PC-9 (cell line): Measurements from ENCODE around the gene COTL1. TPM values are rescaled to one million over a fixed set of nuclear protein-coding genes. Genes with fewer than 3 reads are reported as not detected.

ENCODE experiments used
- BruUV-seq: library from RNA; stranded (reverse); fragments of 400-500 nt; replicated peaks from 2 replicates; lab custom pipeline; 2021; lab: Mats Ljungman, UMichigan
- CTCF ChIA-PET: fragments of 300-600 bp; sonication (Branson Sonifier 250); formaldehyde crosslinking; loops from one replicate; lab custom pipeline; 2022; ENCODE audit warnings: antibody characterized with exemption; lab: Charles Lee
- POLR2A ChIA-PET: fragments of 300-600 bp; sonication (Branson Sonifier 250); formaldehyde crosslinking; loops from one replicate; lab custom pipeline; 2022; ENCODE audit warnings: antibody characterized with exemption; ENCODE audit not compliant: unreplicated experiment; lab: Charles Lee
- DNase-seq, 2 experiments: peaks; one replicate each; pipeline versions ENCODE4 v3.0.0 to v3.0.0-alpha.2; 2015 to 2022; ENCODE audit warnings: mixed read lengths in 1 of 2
- H2AFZ ChIP-seq: fragments of 200-600 bp; sonication (generic); 2 replicates; pipeline ENCODE4 v1.8.1; 2017; ENCODE audit warnings: antibody characterized with exemption
- H3F3A ChIP-seq: fragments of 200-600 bp; sonication (generic); 2 replicates; pipeline ENCODE4 v1.8.1; 2017; ENCODE audit warnings: antibody characterized with exemption, mild to moderate bottlenecking, low read depth; ENCODE audit not compliant: insufficient read depth
- H3K27ac ChIP-seq: fragments of 200-600 bp; sonication (generic); 2 replicates; pipeline ENCODE4 v1.6.1; 2016; ENCODE audit warnings: mixed run types
- H3K27me3 ChIP-seq: fragments of 200-600 bp; sonication (generic); 2 replicates; pipeline ENCODE4 v1.6.1; 2016; ENCODE audit warnings: low read depth, mixed run types; ENCODE audit not compliant: insufficient read depth
- H3K36me3 ChIP-seq: fragments of 200-600 bp; sonication (generic); 2 replicates; pipeline ENCODE4 v1.6.1; 2016; ENCODE audit warnings: low read depth, mixed run types
- H3K4me1 ChIP-seq: fragments of 200-600 bp; sonication (generic); replicated peaks from 2 replicates; pipeline ENCODE4 v1.6.1; 2016; ENCODE audit warnings: mixed run types; ENCODE audit not compliant: insufficient read depth
- H3K4me2 ChIP-seq: fragments of 200-600 bp; sonication (generic); 2 replicates; pipeline ENCODE4 v1.6.1; 2017; ENCODE audit warnings: mixed run types
- H3K4me3 ChIP-seq: fragments of 200-600 bp; sonication (generic); 2 replicates; pipeline ENCODE4 v1.6.1; 2016; ENCODE audit warnings: mixed run types
- H3K79me2 ChIP-seq: fragments of 200-600 bp; sonication (generic); 2 replicates; pipeline ENCODE4 v1.6.1; 2017; ENCODE audit warnings: low read depth, mixed run types
- H3K9me2 ChIP-seq: fragments of 200-600 bp; sonication (generic); 2 replicates; pipeline ENCODE4 v1.8.1; 2017; ENCODE audit warnings: mild to moderate bottlenecking; ENCODE audit not compliant: insufficient read depth
- H3K9me3 ChIP-seq: fragments of 200-600 bp; sonication (generic); 2 replicates; pipeline ENCODE4 v1.8.1; 2016; ENCODE audit warnings: low read depth; ENCODE audit not compliant: insufficient read depth
- H4K20me1 ChIP-seq: fragments of 200-600 bp; sonication (generic); 2 replicates; pipeline ENCODE4 v1.8.1; 2017; ENCODE audit not compliant: insufficient read depth
- EZH2 ChIP-seq: fragments of 200-600 bp; sonication (generic); IDR thresholded peaks from 2 replicates; pipeline ENCODE4 v1.8.0; 2017; ENCODE audit warnings: antibody characterized with exemption, low read depth
- intact Hi-C: fragments of 100-400 bp; cut with micrococcal nuclease; formaldehyde crosslinking; loops from one replicate; pipeline ENCODE4 v1.10.0; 2022; ENCODE audit not compliant: unreplicated experiment
- total RNA-seq: library from RNA; stranded (reverse); gene quantifications from 2 replicates; pipeline ENCODE4 v1.2.3, GENCODE V29; 2021
- TF ChIP-seq, protein P1 (sequence below): fragments of 200-600 bp; sonication (generic); conservative IDR thresholded peaks from 2 replicates; pipeline ENCODE4 v1.6.1; 2017; ENCODE audit warnings: mixed run types, antibody characterized with exemption, mild to moderate bottlenecking, moderate library complexity

COTL1 gene
- total RNA-seq, 1 experiment from 2014 or later = 512 TPM

- Histone ChIP-seq H3K27ac (no peak overlapping the region), H3K9me2 (no peaks in the 10 kb centered on the region), H3K79me2 (no peaks in the 10 kb centered on the region), H3K9me3 (no peaks in the 10 kb centered on the region), H3K36me3 (no peaks in the 10 kb centered on the region), H3F3A (0 out of 2 replicates have a peak, but pooled peaks cover 3% of the 10 kb centered on the region), H4K20me1 (no peaks in the 10 kb centered on the region), H3K4me3 (no peak overlapping the region), H3K27me3 (no peaks in the 10 kb centered on the region), H3K4me1 (0 out of 2 replicates have a peak, but pooled peaks cover 6% of the 10 kb centered on the region), H2AFZ (no peak overlapping the region), H3K4me2 (no peak overlapping the region)
- CTCF ChIA-PET = no interaction called here
- POLR2A ChIA-PET = no interaction called here
- intact Hi-C loops = no loop called here
- BruUV-seq = no TSS peak
- no peak for TF ChIP-seq EZH2
- TF ChIP-seq, protein P1, sequence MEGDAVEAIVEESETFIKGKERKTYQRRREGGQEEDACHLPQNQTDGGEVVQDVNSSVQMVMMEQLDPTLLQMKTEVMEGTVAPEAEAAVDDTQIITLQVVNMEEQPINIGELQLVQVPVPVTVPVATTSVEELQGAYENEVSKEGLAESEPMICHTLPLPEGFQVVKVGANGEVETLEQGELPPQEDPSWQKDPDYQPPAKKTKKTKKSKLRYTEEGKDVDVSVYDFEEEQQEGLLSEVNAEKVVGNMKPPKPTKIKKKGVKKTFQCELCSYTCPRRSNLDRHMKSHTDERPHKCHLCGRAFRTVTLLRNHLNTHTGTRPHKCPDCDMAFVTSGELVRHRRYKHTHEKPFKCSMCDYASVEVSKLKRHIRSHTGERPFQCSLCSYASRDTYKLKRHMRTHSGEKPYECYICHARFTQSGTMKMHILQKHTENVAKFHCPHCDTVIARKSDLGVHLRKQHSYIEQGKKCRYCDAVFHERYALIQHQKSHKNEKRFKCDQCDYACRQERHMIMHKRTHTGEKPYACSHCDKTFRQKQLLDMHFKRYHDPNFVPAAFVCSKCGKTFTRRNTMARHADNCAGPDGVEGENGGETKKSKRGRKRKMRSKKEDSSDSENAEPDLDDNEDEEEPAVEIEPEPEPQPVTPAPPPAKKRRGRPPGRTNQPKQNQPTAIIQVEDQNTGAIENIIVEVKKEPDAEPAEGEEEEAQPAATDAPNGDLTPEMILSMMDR = no peak
- no peak for DNase-seq
Observed at GRCh38 chr16:84521497-84521770, 96.4 kb downstream of the COTL1 start.

- Histone ChIP-seq H3K4me2 (no peak overlapping the region), H3K9me2 (no peaks in the 10 kb centered on the region), H4K20me1 (no peaks in the 10 kb centered on the region), H3K4me1 (0 out of 2 replicates have a peak, but pooled peaks cover 6% of the 10 kb centered on the region), H2AFZ (no peak overlapping the region), H3K9me3 (no peaks in the 10 kb centered on the region), H3K27me3 (no peaks in the 10 kb centered on the region), H3K79me2 (no peaks in the 10 kb centered on the region), H3K27ac (no peak overlapping the region), H3K36me3 (no peaks in the 10 kb centered on the region), H3F3A (0 out of 2 replicates have a peak, but pooled peaks cover 3% of the 10 kb centered on the region), H3K4me3 (no peak overlapping the region)
- DNase-seq = no peak
- BruUV-seq = no TSS peak
- CTCF ChIA-PET = interaction anchor here (0.5 to 1.0 kb wide), 2 partner anchors 12 to 45 kb away, joined by 3 to 7 read pairs; no protein-coding TSS in a partner anchor
- intact Hi-C loops = no loop called here
- no peak for TF ChIP-seq EZH2
- POLR2A ChIA-PET = no interaction called here
Observed at GRCh38 chr16:84520725-84521496, 97.0 kb downstream of the COTL1 start.

DNA sequence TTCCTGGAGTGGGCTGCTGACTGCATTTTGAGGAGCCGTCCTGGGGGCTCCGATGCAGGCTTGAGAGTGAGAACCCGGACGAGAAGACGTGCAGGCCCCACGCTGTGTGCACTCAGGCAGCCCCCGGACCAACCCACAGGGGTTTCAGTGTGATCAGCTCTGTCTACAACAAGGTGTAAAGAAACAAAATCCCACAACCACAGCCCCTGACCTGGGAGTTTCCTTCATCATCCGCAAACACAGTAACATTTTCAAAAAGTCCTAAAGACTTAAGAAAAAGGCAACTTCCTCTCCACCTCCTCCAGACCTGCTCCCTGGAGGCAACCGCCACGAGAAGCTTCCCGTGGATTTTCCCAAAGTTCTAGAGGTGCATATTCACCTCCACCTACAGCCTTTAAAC is 98.0 kb downstream of the COTL1 start:
- Histone ChIP-seq H3K4me2 (no peak overlapping the region), H3K36me3 (no peaks in the 10 kb centered on the region), H3K4me3 (no peak overlapping the region), H3K4me1 (0 out of 2 replicates have a peak, but pooled peaks cover 6% of the 10 kb centered on the region), H3K27me3 (no peaks in the 10 kb centered on the region), H3K9me2 (no peaks in the 10 kb centered on the region), H3K79me2 (no peaks in the 10 kb centered on the region), H3K27ac (no peak overlapping the region), H4K20me1 (no peaks in the 10 kb centered on the region), H3F3A (0 out of 2 replicates have a peak, but pooled peaks cover 3% of the 10 kb centered on the region), H3K9me3 (no peaks in the 10 kb centered on the region), H2AFZ (no peak overlapping the region)
- CTCF ChIA-PET = interaction anchor here (0.5 to 1.0 kb wide), 2 partner anchors 13 to 46 kb away, joined by 3 to 7 read pairs; no protein-coding TSS in a partner anchor
- intact Hi-C loops = no loop called here
- DNase-seq = no peak
- TF ChIP-seq, protein P1 = no peak
- TF ChIP-seq EZH2 = no peak
- POLR2A ChIA-PET = no interaction called here
- BruUV-seq = no TSS peak
